DOHH2 (cell line): ENCODE measurements around the gene TMEM250.

Experiments
- H3F3A ChIP-seq: fragments of 200-600 bp; sonication (generic), shearing (Covaris generic); 2 replicates; pipeline ENCODE4 v1.6.0; 2016; ENCODE audit warnings: antibody characterized with exemption, mild to moderate bottlenecking; ENCODE audit not compliant: control insufficient read depth, insufficient read depth
- H3K27ac ChIP-seq: fragments of 200-600 bp; sonication (generic); 2 replicates; pipeline ENCODE4 v1.5.1; 2014; ENCODE audit warnings: low read depth, mild to moderate bottlenecking, low read length, moderate library complexity
- H3K27me3 ChIP-seq: fragments of 200-600 bp; sonication (generic); 2 replicates; pipeline ENCODE4 v1.6.1; 2014; ENCODE audit warnings: mild to moderate bottlenecking, low read length, mixed read lengths; ENCODE audit not compliant: control insufficient read depth
- H3K36me3 ChIP-seq: fragments of 200-600 bp; sonication (generic); 2 replicates; pipeline ENCODE4 v1.6.1; 2014; ENCODE audit warnings: mild to moderate bottlenecking, low read length, moderate library complexity, mixed read lengths; ENCODE audit not compliant: control insufficient read depth
- H3K4me1 ChIP-seq: fragments of 200-600 bp; sonication (generic); 2 replicates; pipeline ENCODE4 v1.6.1; 2014; ENCODE audit warnings: mild to moderate bottlenecking, low read length, mixed read lengths; ENCODE audit not compliant: control insufficient read depth
- H3K4me2 ChIP-seq: fragments of 200-600 bp; sonication (generic); 2 replicates; pipeline ENCODE4 v1.6.0; 2014; ENCODE audit warnings: mild to moderate bottlenecking, low read length, moderate library complexity
- H3K4me3 ChIP-seq: fragments of 200-600 bp; sonication (generic); 2 replicates; pipeline ENCODE4 v1.5.1; 2014; ENCODE audit warnings: mild to moderate bottlenecking, low read length, mixed read lengths
- H3K79me2 ChIP-seq: fragments of 200-600 bp; sonication (generic); 2 replicates; pipeline ENCODE4 v1.6.1; 2014; ENCODE audit warnings: mild to moderate bottlenecking, low read length, mixed read lengths; ENCODE audit not compliant: control insufficient read depth
- H3K9me2 ChIP-seq: fragments of 200-600 bp; sonication (generic); replicated peaks from 2 replicates; pipeline ENCODE4 v1.6.1; 2014; ENCODE audit warnings: mild to moderate bottlenecking, low read length, mixed read lengths; ENCODE audit not compliant: control insufficient read depth
- H3K9me3 ChIP-seq: fragments of 200-600 bp; sonication (generic); 2 replicates; pipeline ENCODE4 v1.6.1; 2014; ENCODE audit warnings: antibody characterized with exemption, low read length, mixed read lengths; ENCODE audit not compliant: control insufficient read depth, insufficient read depth
- H4K20me1 ChIP-seq: fragments of 200-600 bp; sonication (generic); 2 replicates; pipeline ENCODE4 v1.6.0; 2014; ENCODE audit warnings: low read depth, mild to moderate bottlenecking, antibody characterized with exemption, low read length, moderate library complexity; ENCODE audit not compliant: control insufficient read depth, insufficient read depth
- CTCF ChIP-seq: fragments of 200-600 bp; sonication (generic); IDR thresholded peaks from one replicate; pipeline ENCODE4 v1.5.1; 2014; ENCODE audit warnings: antibody characterized with exemption, mild to moderate bottlenecking, low read depth, low read length; ENCODE audit not compliant: poor library complexity, severe bottlenecking
- EZH2phosphoT487 ChIP-seq: fragments of 200-600 bp; sonication (generic); IDR thresholded peaks from 2 replicates; pipeline ENCODE4 v1.6.1; 2017; ENCODE audit warnings: borderline replicate concordance, mild to moderate bottlenecking, antibody characterized with exemption, low read length, moderate library complexity, mixed read lengths

Gene TMEM250

GRCh38 chr9:136140046-136140445 lies 21.4 kb upstream of the TMEM250 start:
- Histone ChIP-seq H3K27ac (no peak overlapping the region), H3K79me2 (no peaks in the 10 kb centered on the region), H3K9me3 (no peaks in the 10 kb centered on the region), H3K4me1 (no peaks in the 10 kb centered on the region), H3K4me2 (no peak overlapping the region), H3K9me2 (no peaks in the 10 kb centered on the region), H3K36me3 (no peaks in the 10 kb centered on the region), H3K4me3 (no peak overlapping the region), H4K20me1 (0 out of 2 replicates have a peak, but pooled peaks cover 3% of the 10 kb centered on the region), H3K27me3 (no peaks in the 10 kb centered on the region), H3F3A (no peaks in the 10 kb centered on the region)
- TF ChIP-seq CTCF (no peak), EZH2phosphoT487 (no peak)

GRCh38 chr9:136138566-136138965 lies 19.9 kb upstream of the TMEM250 start:
- H3K79me2 ChIP-seq = no peaks in the 10 kb centered on the region
- no peak overlapping the region for H3K4me3 ChIP-seq
- no peaks in the 10 kb centered on the region for H3K4me1 ChIP-seq
- no peaks in the 10 kb centered on the region for H3K36me3 ChIP-seq
- no peaks in the 10 kb centered on the region for H3K9me3 ChIP-seq
- H3K27me3 ChIP-seq = peaks cover 8% of the 10 kb centered on the region
- no peaks in the 10 kb centered on the region for H3K9me2 ChIP-seq
- H4K20me1 ChIP-seq = 0 out of 2 replicates have a peak, but pooled peaks cover 3% of the 10 kb centered on the region
- H3F3A ChIP-seq = no peaks in the 10 kb centered on the region
- no peak overlapping the region for H3K27ac ChIP-seq
- peak; percentile 78 for TF ChIP-seq CTCF
- TF ChIP-seq EZH2phosphoT487 = no peak
- no peak overlapping the region for H3K4me2 ChIP-seq

GRCh38 chr9:136137321-136138265 lies 18.9 kb upstream of the TMEM250 start:
- Histone ChIP-seq H3K27ac (no peak overlapping the region), H3K9me3 (no peaks in the 10 kb centered on the region), H3K27me3 (peaks cover 12% of the 10 kb centered on the region), H4K20me1 (0 out of 2 replicates have a peak, but pooled peaks cover 3% of the 10 kb centered on the region), H3K4me1 (no peaks in the 10 kb centered on the region), H3K36me3 (no peaks in the 10 kb centered on the region), H3K9me2 (no peaks in the 10 kb centered on the region), H3K4me3 (no peak overlapping the region), H3K4me2 (no peak overlapping the region), H3F3A (no peaks in the 10 kb centered on the region), H3K79me2 (no peaks in the 10 kb centered on the region)
- no peak for TF ChIP-seq EZH2phosphoT487
- no peak for TF ChIP-seq CTCF
